Fibroblast of villous mesenchyme (primary cell): ENCODE measurements around the gene ZMAT1. TPM values are rescaled to one million over a fixed set of nuclear protein-coding genes. Genes with fewer than 3 reads are reported as not detected.

Source experiments
- DNase-seq: peaks from one replicate; pipeline ENCODE4 v3.0.0-alpha.2; 2010; ENCODE audit warnings: low read depth
- H3K4me3 ChIP-seq: 2 replicates; pipeline ENCODE4 v1.5.1; 2011; ENCODE audit warnings: low read depth, mild to moderate bottlenecking, low read length
- CTCF ChIP-seq: IDR thresholded peaks from 2 replicates; pipeline ENCODE4 v1.5.1; 2012; ENCODE audit warnings: low read depth, mild to moderate bottlenecking, low read length; ENCODE audit not compliant: insufficient read depth
- total RNA-seq: library from RNA; depleted of rRNA; stranded (reverse); fragments of >200 nt; gene quantifications from 2 replicates; pipeline ENCODE4 v1.2.3, GENCODE V29; 2012

ZMAT1 gene
- total RNA-seq, 1 donor, result 0.43 TPM

- no peak overlapping the region for H3K4me3 ChIP-seq
- DNase-seq, result no peak
- TF ChIP-seq CTCF, result no peak
These were observed 18.8 kb upstream of the ZMAT1 start for GRCh38 chrX:101950581-101950980.

GRCh38 chrX:101932249-101932570, 383 bp upstream of the ZMAT1 start:
- DNase-seq, result no peak
- no peak for TF ChIP-seq CTCF

GRCh38 chrX:101931136-101931487, 715 bp downstream of the ZMAT1 start:
- DNase-seq, result no peak
- peak overlapping the region; percentile 51 for H3K4me3 ChIP-seq
- TF ChIP-seq CTCF, result no peak

More at GRCh38 chrX:101932249-101932570, 383 bp upstream of the ZMAT1 start:
- H3K4me3 ChIP-seq, result peak overlapping the region; percentile 51

GRCh38 chrX:101925733-101926132, 6.1 kb downstream of the ZMAT1 start:
- no peak for TF ChIP-seq CTCF
- DNase-seq, result no peak
- no peak overlapping the region for H3K4me3 ChIP-seq

- TF ChIP-seq CTCF, result no peak
- H3K4me3 ChIP-seq, result no peak overlapping the region
- no peak for DNase-seq
These were observed 13.1 kb downstream of the ZMAT1 start for GRCh38 chrX:101918751-101919150.

- DNase-seq, result no peak
- no peak overlapping the region for H3K4me3 ChIP-seq
- no peak for TF ChIP-seq CTCF
These were observed 25.6 kb downstream of the ZMAT1 start for GRCh38 chrX:101906136-101906796.

- DNase-seq, result no peak
- no peak overlapping the region for H3K4me3 ChIP-seq
- TF ChIP-seq CTCF, result no peak
These were observed 26.8 kb downstream of the ZMAT1 start for GRCh38 chrX:101904996-101905395.
